Psoas muscle (tissue), 8 donors: ENCODE data around the gene KRTCAP3. TPM values are rescaled to one million over a fixed set of nuclear protein-coding genes. Genes with fewer than 3 reads are reported as not detected.

Source experiments
- ATAC-seq, 4 donors: fragments of 200-7000 bp; cut with Tn5 transposase; one replicate each; pipeline ENCODE4 v1.9.1; 2020; ENCODE audit warnings: moderate library complexity in 3 of 4, mild to moderate bottlenecking in 2 of 4
- DNase-seq, 2 donors: peaks; one replicate each; pipeline ENCODE4 v3.0.0-alpha.2; 2020
- H3K27ac ChIP-seq: fragments of 200-600 bp; one replicate; pipeline ENCODE4 v1.8.0; 2022
- H3K27me3 ChIP-seq, 3 donors: fragments of 200-600 bp in 1 of 3; one replicate each; pipeline versions ENCODE4 v1.6.1 to v1.8.0; 2013 to 2022; ENCODE audit warnings: low read length in 2 of 3, mild to moderate bottlenecking in 2 of 3, moderate library complexity in 1 of 3; ENCODE audit not compliant: insufficient read depth in 3 of 3
- H3K36me3 ChIP-seq, 2 donors: fragments of 200-600 bp in 1 of 2; one replicate each; pipeline versions ENCODE4 v1.6.1 to v1.8.0; 2013 to 2022; ENCODE audit warnings: low read depth in 1 of 2, mild to moderate bottlenecking in 1 of 2, moderate library complexity in 1 of 2; ENCODE audit not compliant: insufficient read depth in 1 of 2
- H3K4me1 ChIP-seq: fragments of 200-600 bp; one replicate; pipeline ENCODE4 v1.8.0; 2022
- H3K4me3 ChIP-seq: fragments of 200-600 bp; one replicate; pipeline ENCODE4 v1.8.0; 2022; ENCODE audit warnings: mild to moderate bottlenecking
- H3K9me3 ChIP-seq: fragments of 200-600 bp; one replicate; pipeline ENCODE4 v1.8.0; 2022
- whole genome bisulfite sequencing, 3 donors: extraction: QIAGEN DNeasy Blood & Tissue Kit; methylation state at CpG; one replicate each; pipeline versions ENCODE4 v1.1.6 to v1.1.7; 2013; 5-methylcytosine and 5-hydroxymethylcytosine counted together
- intact Hi-C, 2 donors: fragments of 100-400 bp; cut with DNase I; formaldehyde crosslinking; loops; one replicate each; pipeline versions ENCODE4 v1.11.0 to v1.14.2; 2022
- polyA plus RNA-seq, 3 donors: library from polyadenylated mRNA; stranded (reverse); fragments of 200-250 nt; gene quantifications; one replicate each; pipeline ENCODE4 v1.2.3, GENCODE V29; 2013
- total RNA-seq, 4 donors: library from RNA; stranded (reverse); fragmentation: NEBNext Ultra II Directional in 2 of 4; extraction: Animal tissue kit (Norgen Biotek cat#: 25700) in 2 of 4; gene quantifications; one replicate each; pipeline versions ENCODE4 v1.2.1 to v1.2.4, GENCODE V29; 2021 to 2023
- TF ChIP-seq, protein P1 (sequence below): fragments of 200-600 bp; IDR thresholded peaks from one replicate; pipeline ENCODE4 v1.8.0; 2022; ENCODE audit warnings: antibody characterized with exemption
- donor health status: healthy with polysubstance abuse.
- donor health status: DM: no; HTN: no; CAD: no; lungs with moderate emphysema.
- donor health status: Bipolar disorder and iron deficiency.
- donor health status: healthy.
- donor health status: DM: yes; HTN: yes; CAD: no.
- donor health status: DM: no; HTN: no; CAD: no.
- donor health status: DM: no; HTN: no; CAD: no.
- donor health status: DM: yes; HTN: yes; CAD: no.

Gene KRTCAP3
- total and polyA plus RNA-seq, 7 donors: 0.26 to 2.2 (median 1.6) TPM; not detected in 1

DNA sequence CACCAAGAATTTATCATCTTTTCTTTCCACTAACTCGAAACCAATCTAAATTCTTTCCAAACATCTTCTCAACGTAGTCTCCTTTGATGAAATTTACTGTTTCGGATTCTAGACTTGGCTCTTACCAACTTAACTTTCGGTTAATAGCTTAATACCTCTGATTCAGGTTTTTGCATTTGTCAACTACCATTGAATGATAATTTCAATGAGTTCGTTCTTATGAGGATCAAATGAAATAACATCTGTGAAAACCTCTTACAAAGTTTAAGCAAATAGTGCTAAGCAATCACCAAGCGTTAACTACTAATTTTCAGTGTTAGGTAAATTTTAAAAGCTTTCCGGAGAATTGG, 14.3 kb upstream of the KRTCAP3 start:
- Histone ChIP-seq H3K36me3 (peaks cover 0 to 3% of the 10 kb centered on the region in 2 donors), H3K4me3 (peak overlapping the region; percentile 87), H3K9me3 (no peaks in the 10 kb centered on the region), H3K27me3 (no peaks in the 10 kb centered on the region), H3K4me1 (peaks cover 40% of the 10 kb centered on the region), H3K27ac (peak overlapping the region; percentile 98)
- WGBS, 3 donors: 11 to 13% (median 12%) methylated on average over 7 of the region's 7 CpGs
- TF ChIP-seq, protein P1, sequence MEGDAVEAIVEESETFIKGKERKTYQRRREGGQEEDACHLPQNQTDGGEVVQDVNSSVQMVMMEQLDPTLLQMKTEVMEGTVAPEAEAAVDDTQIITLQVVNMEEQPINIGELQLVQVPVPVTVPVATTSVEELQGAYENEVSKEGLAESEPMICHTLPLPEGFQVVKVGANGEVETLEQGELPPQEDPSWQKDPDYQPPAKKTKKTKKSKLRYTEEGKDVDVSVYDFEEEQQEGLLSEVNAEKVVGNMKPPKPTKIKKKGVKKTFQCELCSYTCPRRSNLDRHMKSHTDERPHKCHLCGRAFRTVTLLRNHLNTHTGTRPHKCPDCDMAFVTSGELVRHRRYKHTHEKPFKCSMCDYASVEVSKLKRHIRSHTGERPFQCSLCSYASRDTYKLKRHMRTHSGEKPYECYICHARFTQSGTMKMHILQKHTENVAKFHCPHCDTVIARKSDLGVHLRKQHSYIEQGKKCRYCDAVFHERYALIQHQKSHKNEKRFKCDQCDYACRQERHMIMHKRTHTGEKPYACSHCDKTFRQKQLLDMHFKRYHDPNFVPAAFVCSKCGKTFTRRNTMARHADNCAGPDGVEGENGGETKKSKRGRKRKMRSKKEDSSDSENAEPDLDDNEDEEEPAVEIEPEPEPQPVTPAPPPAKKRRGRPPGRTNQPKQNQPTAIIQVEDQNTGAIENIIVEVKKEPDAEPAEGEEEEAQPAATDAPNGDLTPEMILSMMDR: no peak
- intact Hi-C loops: loop anchor here (2.0 kb wide), 2 partner anchors 19 to 71 kb away; partner anchors contain the start of genes PPM1G (in 2 of the 2) and GTF3C2 (in 1 of the 2)
- DNase-seq (no peak), ATAC-seq (no peak)

DNA sequence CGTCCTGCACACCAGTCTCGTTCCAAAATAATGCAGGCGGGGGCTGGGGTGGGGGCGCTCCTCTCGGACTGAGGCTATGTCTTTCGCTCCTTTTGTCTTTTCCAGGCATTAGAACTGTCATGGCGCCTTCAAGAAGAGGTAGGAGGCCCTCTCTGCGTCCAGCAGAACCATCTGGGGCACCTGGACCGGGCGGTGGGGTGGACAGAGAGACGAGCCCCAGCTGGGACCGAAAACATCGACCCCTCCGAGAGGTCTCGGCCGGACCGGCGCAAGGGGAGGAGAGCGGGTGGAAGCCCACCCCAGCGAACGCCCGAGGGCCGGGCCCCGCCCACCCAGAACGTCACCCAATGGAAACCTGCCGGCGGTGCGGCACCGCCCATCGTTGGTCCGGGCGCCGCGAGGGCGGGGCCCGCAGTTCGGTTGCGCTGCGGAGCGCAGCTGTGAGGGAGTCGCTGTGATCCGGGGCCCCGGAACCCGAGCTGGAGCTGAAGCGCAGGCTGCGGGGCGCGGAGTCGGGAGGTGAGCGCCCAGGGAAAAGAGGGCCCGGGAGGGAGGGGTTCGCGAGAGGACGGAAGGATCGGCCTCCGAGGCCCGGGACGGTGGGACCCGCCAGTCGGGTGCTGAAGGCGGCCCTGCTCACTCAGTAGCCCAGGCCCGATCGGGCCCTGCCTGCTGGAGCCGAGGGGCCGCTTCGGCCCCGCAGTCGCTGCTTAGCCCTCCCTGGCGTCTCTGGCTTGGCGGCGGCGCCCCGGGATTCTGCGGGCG, 13.8 kb upstream of the KRTCAP3 start, which contains the start of gene NRBP1:
NRBP1 (plus strand) TSS at position 419 of the 765 bp plus-strand sequence. CDS start 4,643 bp downstream, outside the sequence.
- TF ChIP-seq, protein P1: no peak
- peak; percentile 92 to 97 for DNase-seq
- Histone ChIP-seq H3K27me3 (no peaks in the 10 kb centered on the region), H3K4me1 (peaks cover 41% of the 10 kb centered on the region), H3K36me3 (peaks cover 2 to 8% of the 10 kb centered on the region in 2 donors), H3K4me3 (peak within 1 kb of the TSS; percentile 87), H3K27ac (peak within 1 kb of the TSS; percentile 98), H3K9me3 (no peaks in the 10 kb centered on the region)
- peak; percentile 94 to 97 (median 95) for ATAC-seq
- intact Hi-C loops: loop anchor here (2.0 kb wide), 2 partner anchors 20 to 72 kb away; partner anchors contain the start of genes PPM1G (in 2 of the 2) and GTF3C2 (in 1 of the 2)
- WGBS, 3 donors: 0 to 1% (median 0%) methylated on average over 42 to 75 of the region's 75 CpGs

DNA sequence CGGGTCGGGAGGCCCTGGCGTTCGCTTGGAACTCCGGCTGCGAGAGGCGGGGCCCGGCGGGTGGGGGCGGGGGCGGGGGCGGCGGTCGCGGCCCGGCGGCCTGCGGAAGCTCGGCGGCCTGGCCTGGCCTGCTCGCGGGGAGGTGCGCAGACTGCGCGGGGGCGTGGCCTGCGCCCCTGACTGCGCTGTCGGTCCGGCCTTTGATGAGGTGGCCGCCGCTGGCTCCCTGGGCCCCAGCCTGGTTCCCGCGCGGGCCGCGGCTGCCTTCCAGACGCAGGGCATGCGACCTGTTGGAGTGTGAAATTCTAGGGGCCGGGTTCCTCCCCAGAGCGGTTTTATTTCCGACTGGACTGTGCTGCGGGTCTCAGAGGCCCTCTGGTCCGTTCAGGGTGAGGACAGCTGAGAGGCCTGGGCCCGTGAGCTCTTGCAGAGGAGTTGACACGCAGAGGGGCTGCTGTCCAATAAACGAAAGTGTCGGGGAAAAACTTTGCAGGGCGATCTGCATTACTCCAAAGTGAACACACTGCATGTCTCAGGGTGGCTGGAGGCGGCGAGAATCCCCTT, 13.1 kb upstream of the KRTCAP3 start:
- intact Hi-C loops: loop anchor here (2.0 kb wide), 2 partner anchors 20 to 72 kb away; partner anchors contain the start of genes PPM1G (in 2 of the 2) and GTF3C2 (in 1 of the 2)
- DNase-seq (peak; percentile 90 to 93), ATAC-seq (peak; percentile 87 to 92 (median 90))
- peaks cover 6 to 15% of the 10 kb centered on the region in 2 donors for H3K36me3 ChIP-seq
- TF ChIP-seq, protein P1: no peak
- H3K4me3 ChIP-seq: peak overlapping the region; percentile 87
- no peaks in the 10 kb centered on the region for H3K27me3 ChIP-seq
- peaks cover 41% of the 10 kb centered on the region for H3K4me1 ChIP-seq
- H3K27ac ChIP-seq: peak overlapping the region; percentile 98
- WGBS, 3 donors: 0% methylated on average over 24 to 51 of the region's 51 CpGs
- H3K9me3 ChIP-seq: no peaks in the 10 kb centered on the region

DNA sequence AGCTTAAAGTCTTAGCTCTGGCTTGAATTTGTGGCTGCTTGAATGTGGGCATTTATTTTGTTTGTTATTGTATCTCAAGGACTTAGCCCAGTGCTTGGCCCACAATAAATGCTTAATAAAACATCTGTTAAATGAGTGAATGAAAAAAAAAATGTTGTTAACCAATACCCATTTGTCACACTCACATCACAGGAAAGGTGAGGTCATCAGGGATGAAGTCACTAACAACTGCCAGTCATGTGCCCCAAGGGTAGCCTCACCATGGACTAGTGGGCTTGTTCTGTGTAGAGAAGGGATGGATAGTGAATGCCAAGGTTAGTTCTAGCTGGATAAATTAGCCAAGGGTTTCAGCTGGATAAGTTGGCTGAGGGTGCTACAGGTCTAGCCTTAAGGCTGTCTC, 10.8 kb upstream of the KRTCAP3 start:
- DNase-seq (no peak), ATAC-seq (no peak)
- Histone ChIP-seq H3K27ac (peak overlapping the region; percentile 98), H3K36me3 (peaks cover 19 to 38% of the 10 kb centered on the region in 2 donors), H3K9me3 (no peaks in the 10 kb centered on the region), H3K4me3 (no peak overlapping the region), H3K27me3 (no peaks in the 10 kb centered on the region), H3K4me1 (peaks cover 41% of the 10 kb centered on the region)
- intact Hi-C loops: no loop called here
- TF ChIP-seq, protein P1: no peak
